GM12878 (cell line): Measurements from ENCODE around the gene ZNF599. TPM values are rescaled to one million over a fixed set of nuclear protein-coding genes. Genes with fewer than 3 reads are reported as not detected.

Experiments used
- ATAC-seq: fragments of 200-7000 bp; cut with Tn5 transposase; 3 replicates; pipeline ENCODE4 v1.9.1; 2020; ENCODE audit warnings: mild to moderate bottlenecking, moderate library complexity
- BruUV-seq: library from RNA; stranded (reverse); fragments of 400-500 nt; replicated peaks from 2 replicates; lab custom pipeline; 2021; lab: Mats Ljungman, UMichigan
- CTCF ChIA-PET: fragments of 300-600 bp; sonication (Branson Sonifier 250); formaldehyde crosslinking; extraction: SDS; loops from one replicate; lab custom pipeline; 2021; ENCODE audit warnings: inconsistent platforms; lab: Yijun Ruan, JAX
- POLR2A ChIA-PET: fragments of 350-600 bp; formaldehyde crosslinking; extraction: SDS; loops from one replicate; lab custom pipeline; 2021; ENCODE audit warnings: inconsistent platforms; lab: Charles Lee
- RAD21 ChIA-PET: fragments of 300-600 bp; sonication (Branson Sonifier 250); formaldehyde crosslinking; loops from one replicate; lab custom pipeline; 2023; ENCODE audit warnings: antibody characterized with exemption; ENCODE audit not compliant: unreplicated experiment; lab: Charles Lee
- SMC1A ChIA-PET: fragments of 300-600 bp; sonication (Branson Sonifier 250); formaldehyde crosslinking; loops from one replicate; lab custom pipeline; 2023; ENCODE audit not compliant: unreplicated experiment, uncharacterized antibody; lab: Charles Lee
- DNase-seq: peaks from one replicate; pipeline ENCODE4 v3.0.0-alpha.2; 2011; ENCODE audit warnings: low read depth, low spot score
- FAIRE-seq: peaks from 3 replicates; lab custom pipeline; 2011; peaks lifted over from hg19 to GRCh38; lab: Jason Lieb, UNC
- H2AFZ ChIP-seq: 2 replicates; pipeline ENCODE4 v1.6.0; 2011; ENCODE audit warnings: low read depth, low read length, control low read depth; ENCODE audit not compliant: control insufficient read depth
- H3K27ac ChIP-seq: 2 replicates; pipeline ENCODE4 v1.5.1; 2011; ENCODE audit warnings: control low read depth; ENCODE audit not compliant: control insufficient read depth, insufficient read depth
- H3K27me3 ChIP-seq, 2 experiments: replicated peaks in 1 of 2; 2 replicates each; pipeline versions ENCODE4 v1.6.0 to v1.6.1; 2011; ENCODE audit warnings: low read length in 1 of 2; ENCODE audit not compliant: control insufficient read depth in 2 of 2, insufficient read depth in 2 of 2
- H3K36me3 ChIP-seq, 2 experiments: 2 replicates each; pipeline ENCODE4 v1.5.1; 2011; ENCODE audit warnings: low read length in 1 of 2; ENCODE audit not compliant: control insufficient read depth in 2 of 2, insufficient read depth in 2 of 2
- H3K4me1 ChIP-seq: 2 replicates; pipeline ENCODE4 v1.6.1; 2011; ENCODE audit warnings: mild to moderate bottlenecking, low read length, moderate library complexity, mixed read lengths; ENCODE audit not compliant: control insufficient read depth, insufficient read depth
- H3K4me2 ChIP-seq: 2 replicates; pipeline ENCODE4 v1.6.0; 2011; ENCODE audit warnings: control low read depth; ENCODE audit not compliant: control insufficient read depth, insufficient read depth
- H3K4me3 ChIP-seq: fragments of 200-600 bp; sonication (generic); 2 replicates; pipeline ENCODE4 v1.5.1; 2016
- H3K79me2 ChIP-seq: 2 replicates; pipeline ENCODE4 v1.6.0; 2011; ENCODE audit warnings: low read length; ENCODE audit not compliant: control insufficient read depth, insufficient read depth
- H3K9ac ChIP-seq: 2 replicates; pipeline ENCODE4 v1.8.0; 2011; ENCODE audit warnings: low read length, control low read depth, mixed read lengths; ENCODE audit not compliant: control insufficient read depth, insufficient read depth
- H3K9me3 ChIP-seq: replicated peaks from 3 replicates; pipeline ENCODE4 v1.5.1; 2011; ENCODE audit warnings: mild to moderate bottlenecking, low read length; ENCODE audit not compliant: control insufficient read depth, insufficient read depth
- H4K20me1 ChIP-seq: 2 replicates; pipeline ENCODE4 v1.6.0; 2011; ENCODE audit not compliant: control insufficient read depth, insufficient read depth
- ASH2L ChIP-seq: fragments of 300-600, 200-600 bp; sonication (generic); IDR thresholded peaks from 2 replicates; pipeline ENCODE4 v1.6.1; 2017; ENCODE audit warnings: low read depth, mild to moderate bottlenecking, borderline replicate concordance
- BMI1 ChIP-seq: fragments of 450-650 bp; IDR thresholded peaks from 2 replicates; pipeline ENCODE4 v1.6.1; 2016; ENCODE audit warnings: mild to moderate bottlenecking, moderate library complexity, borderline replicate concordance
- CEBPB ChIP-seq, 2 experiments: fragments of 150-350 bp in 1 of 2; IDR thresholded peaks; 2 replicates each; pipeline ENCODE4 v1.6.1; 2012 to 2014; ENCODE audit warnings: low read depth in 2 of 2, low read length in 2 of 2, borderline replicate concordance in 1 of 2, inconsistent platforms in 1 of 2
- CHD1 ChIP-seq: IDR thresholded peaks from 2 replicates; pipeline ENCODE4 v1.6.1; 2012; ENCODE audit warnings: low read depth, low read length, improper control_type of control experiment
- JUNB ChIP-seq: IDR thresholded peaks from 2 replicates; pipeline ENCODE4 v1.6.1; 2016; ENCODE audit warnings: antibody characterized with exemption, mild to moderate bottlenecking
- MYB ChIP-seq: fragments of 150-350 bp; IDR thresholded peaks from 2 replicates; pipeline ENCODE4 v1.6.1; 2014; ENCODE audit warnings: mild to moderate bottlenecking, low read depth, low read length, borderline replicate concordance
- NFXL1 ChIP-seq: fragments of 450-650 bp; IDR thresholded peaks from 2 replicates; pipeline ENCODE4 v1.6.1; 2017; ENCODE audit warnings: antibody characterized with exemption, mild to moderate bottlenecking, borderline replicate concordance
- RELA ChIP-seq: fragments of 450-650 bp; IDR thresholded peaks from 2 replicates; pipeline ENCODE4 v1.8.0; 2014; ENCODE audit warnings: borderline replicate concordance; ENCODE audit not compliant: partially characterized antibody
- SMAD5 ChIP-seq: IDR thresholded peaks from 2 replicates; pipeline ENCODE4 v1.6.1; 2016; ENCODE audit warnings: antibody characterized with exemption, low read depth
- SMC3 ChIP-seq: IDR thresholded peaks from 2 replicates; pipeline ENCODE4 v1.6.1; 2011; ENCODE audit warnings: low read length, improper control_type of control experiment, borderline replicate concordance
- STAT3 ChIP-seq: IDR thresholded peaks from 2 replicates; pipeline ENCODE4 v1.6.1; 2011; ENCODE audit warnings: low read depth, low read length, improper control_type of control experiment
- WRNIP1 ChIP-seq: IDR thresholded peaks from 2 replicates; pipeline ENCODE4 v1.6.1; 2011; ENCODE audit warnings: low read depth, low read length, improper control_type of control experiment, borderline replicate concordance
- ZBED1 ChIP-seq: IDR thresholded peaks from 2 replicates; pipeline ENCODE4 v1.6.1; 2016; ENCODE audit warnings: borderline replicate concordance
- WGBS: methylation state at CpG from one replicate; pipeline ENCODE4 v1.1.6; 2016; ENCODE audit warnings: low lambda C conversion rate; ENCODE audit not compliant: insufficient replicate concordance, insufficient coverage; ENCODE audit errors: missing lambda C conversion rate; 5-methylcytosine and 5-hydroxymethylcytosine counted together
- in situ Hi-C: fragments of 300-500 bp; cut with MboI; formaldehyde crosslinking; loops from 9 replicates; pipeline ENCODE4 v1.14.3; 2018; ENCODE audit warnings: mixed read lengths
- intact Hi-C: fragments of 100-400 bp; cut with micrococcal nuclease; formaldehyde crosslinking; loops from one replicate; pipeline ENCODE4 v1.14.2; 2022; ENCODE audit not compliant: unreplicated experiment
- polyA plus RNA-seq, 11 experiments: library from polyadenylated mRNA; depleted of rRNA in 4 of 11; unstranded in 6 of 11; stranded (reverse) in 5 of 11; fragments of >200 nt; fragmentation: Nextera tagmentation in 4 of 11; fragmentation: Illumina TruSeq in 1 of 11; extraction: Ambion mirVana in 4 of 11; extraction: Trizol in 1 of 11; gene quantifications; 1 replicate in 1 of 11; 2 replicates in 10 of 11; pipeline versions ENCODE4 v1.2.1 to v1.2.3, GENCODE V29; 2011 to 2016; ENCODE audit warnings: inconsistent platforms in 2 of 11, missing spikeins in 2 of 11, low read depth in 1 of 11
- total RNA-seq, 4 experiments: library from RNA; depleted of rRNA in 3 of 4; stranded (reverse); fragments of >200 nt in 3 of 4; fragmentation: Illumina TruSeq in 1 of 4; extraction: Trizol in 1 of 4; gene quantifications; 2 replicates each; pipeline versions ENCODE4 v1.2.1 to v1.2.3, GENCODE V29; 2013 to 2021
- TF ChIP-seq, protein P1 (sequence below): fragments of 450-650 bp; formaldehyde crosslinking; IDR thresholded peaks from 2 replicates; pipeline ENCODE4 v1.4.0; 2022; ENCODE audit warnings: mild to moderate bottlenecking, moderate library complexity
- TF ChIP-seq, protein P2 (sequence below): fragments of 450-650 bp; formaldehyde crosslinking; IDR thresholded peaks from 2 replicates; pipeline ENCODE4 v1.4.0; 2020; ENCODE audit warnings: mild to moderate bottlenecking, moderate library complexity
- TF ChIP-seq, protein P3 (sequence below): fragments of 450-650 bp; formaldehyde crosslinking; IDR thresholded peaks from 2 replicates; pipeline ENCODE4 v1.5.0; 2022; ENCODE audit warnings: mild to moderate bottlenecking, missing genetic modification characterization

ZNF599 gene
- total and polyA plus RNA-seq, 10 of the 15 experiments (the other 5 are each of a cell fraction or from before 2014, with no cell fraction given): 0.27 to 4.8 (median 1.9) TPM

DNA sequence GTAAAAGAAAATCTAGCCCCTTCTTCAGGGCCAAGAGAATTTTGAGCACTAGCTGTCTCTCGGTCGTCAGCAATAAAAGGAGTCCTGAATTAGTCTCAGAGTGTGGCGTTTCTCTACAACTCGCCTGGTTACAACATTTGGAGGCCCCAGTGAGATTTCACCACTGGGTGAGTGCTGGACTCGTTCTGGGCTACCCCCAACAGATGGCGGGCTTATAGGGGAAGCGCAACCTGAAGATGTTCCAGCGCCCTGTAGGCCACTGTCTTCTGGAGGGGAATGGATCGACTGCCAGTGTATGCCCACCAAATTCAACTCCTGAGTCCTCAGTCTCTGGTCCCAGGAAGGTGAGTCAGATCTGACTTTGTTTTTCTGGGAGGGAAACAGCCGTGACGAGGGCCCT is 50.7 kb downstream of the ZNF599 start:
- no peak overlapping the region for H2AFZ ChIP-seq
- DNase-seq: no peak
- no peaks in the 10 kb centered on the region for H4K20me1 ChIP-seq
- no peak for TF ChIP-seq SMC3
- TF ChIP-seq, protein P1, sequence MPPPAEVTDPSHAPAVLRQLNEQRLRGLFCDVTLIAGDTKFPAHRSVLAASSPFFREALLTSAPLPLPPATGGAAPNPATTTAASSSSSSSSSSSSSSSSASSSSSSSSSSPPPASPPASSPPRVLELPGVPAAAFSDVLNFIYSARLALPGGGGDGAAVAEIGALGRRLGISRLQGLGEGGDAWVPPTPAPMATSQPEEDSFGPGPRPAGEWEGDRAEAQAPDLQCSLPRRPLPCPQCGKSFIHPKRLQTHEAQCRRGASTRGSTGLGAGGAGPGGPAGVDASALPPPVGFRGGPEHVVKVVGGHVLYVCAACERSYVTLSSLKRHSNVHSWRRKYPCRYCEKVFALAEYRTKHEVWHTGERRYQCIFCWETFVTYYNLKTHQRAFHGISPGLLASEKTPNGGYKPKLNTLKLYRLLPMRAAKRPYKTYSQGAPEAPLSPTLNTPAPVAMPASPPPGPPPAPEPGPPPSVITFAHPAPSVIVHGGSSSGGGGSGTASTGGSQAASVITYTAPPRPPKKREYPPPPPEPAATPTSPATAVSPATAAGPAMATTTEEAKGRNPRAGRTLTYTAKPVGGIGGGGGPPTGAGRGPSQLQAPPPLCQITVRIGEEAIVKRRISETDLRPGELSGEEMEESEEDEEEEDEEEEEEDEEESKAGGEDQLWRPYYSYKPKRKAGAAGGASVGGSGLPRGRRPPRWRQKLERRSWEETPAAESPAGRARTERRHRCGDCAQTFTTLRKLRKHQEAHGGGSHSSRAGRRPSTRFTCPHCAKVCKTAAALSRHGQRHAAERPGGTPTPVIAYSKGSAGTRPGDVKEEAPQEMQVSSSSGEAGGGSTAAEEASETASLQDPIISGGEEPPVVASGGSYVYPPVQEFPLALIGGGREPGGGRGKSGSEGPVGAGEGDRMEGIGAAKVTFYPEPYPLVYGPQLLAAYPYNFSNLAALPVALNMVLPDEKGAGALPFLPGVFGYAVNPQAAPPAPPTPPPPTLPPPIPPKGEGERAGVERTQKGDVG (CRISPR knock-in tag): no peak
- TF ChIP-seq RELA: no peak
- TF ChIP-seq JUNB: no peak
- no peak for TF ChIP-seq NFXL1
- TF ChIP-seq MYB: no peak
- TF ChIP-seq, protein P2, sequence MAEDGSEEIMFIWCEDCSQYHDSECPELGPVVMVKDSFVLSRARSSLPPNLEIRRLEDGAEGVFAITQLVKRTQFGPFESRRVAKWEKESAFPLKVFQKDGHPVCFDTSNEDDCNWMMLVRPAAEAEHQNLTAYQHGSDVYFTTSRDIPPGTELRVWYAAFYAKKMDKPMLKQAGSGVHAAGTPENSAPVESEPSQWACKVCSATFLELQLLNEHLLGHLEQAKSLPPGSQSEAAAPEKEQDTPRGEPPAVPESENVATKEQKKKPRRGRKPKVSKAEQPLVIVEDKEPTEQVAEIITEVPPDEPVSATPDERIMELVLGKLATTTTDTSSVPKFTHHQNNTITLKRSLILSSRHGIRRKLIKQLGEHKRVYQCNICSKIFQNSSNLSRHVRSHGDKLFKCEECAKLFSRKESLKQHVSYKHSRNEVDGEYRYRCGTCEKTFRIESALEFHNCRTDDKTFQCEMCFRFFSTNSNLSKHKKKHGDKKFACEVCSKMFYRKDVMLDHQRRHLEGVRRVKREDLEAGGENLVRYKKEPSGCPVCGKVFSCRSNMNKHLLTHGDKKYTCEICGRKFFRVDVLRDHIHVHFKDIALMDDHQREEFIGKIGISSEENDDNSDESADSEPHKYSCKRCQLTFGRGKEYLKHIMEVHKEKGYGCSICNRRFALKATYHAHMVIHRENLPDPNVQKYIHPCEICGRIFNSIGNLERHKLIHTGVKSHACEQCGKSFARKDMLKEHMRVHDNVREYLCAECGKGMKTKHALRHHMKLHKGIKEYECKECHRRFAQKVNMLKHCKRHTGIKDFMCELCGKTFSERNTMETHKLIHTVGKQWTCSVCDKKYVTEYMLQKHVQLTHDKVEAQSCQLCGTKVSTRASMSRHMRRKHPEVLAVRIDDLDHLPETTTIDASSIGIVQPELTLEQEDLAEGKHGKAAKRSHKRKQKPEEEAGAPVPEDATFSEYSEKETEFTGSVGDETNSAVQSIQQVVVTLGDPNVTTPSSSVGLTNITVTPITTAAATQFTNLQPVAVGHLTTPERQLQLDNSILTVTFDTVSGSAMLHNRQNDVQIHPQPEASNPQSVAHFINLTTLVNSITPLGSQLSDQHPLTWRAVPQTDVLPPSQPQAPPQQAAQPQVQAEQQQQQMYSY (CRISPR knock-in tag): no peak
- no peak for TF ChIP-seq CHD1
- no peak for TF ChIP-seq ASH2L
- no peak for TF ChIP-seq ZBED1
- no peak for TF ChIP-seq SMAD5
- TF ChIP-seq STAT3: no peak
- no peak for TF ChIP-seq CEBPB (IDR thresholded peaks at IDR 0.05; ENCODE audit: borderline replicate concordance in 1 of 2, low read depth in 2 of 2, low read length in 2 of 2)
- TF ChIP-seq WRNIP1: no peak
- TF ChIP-seq, protein P3, sequence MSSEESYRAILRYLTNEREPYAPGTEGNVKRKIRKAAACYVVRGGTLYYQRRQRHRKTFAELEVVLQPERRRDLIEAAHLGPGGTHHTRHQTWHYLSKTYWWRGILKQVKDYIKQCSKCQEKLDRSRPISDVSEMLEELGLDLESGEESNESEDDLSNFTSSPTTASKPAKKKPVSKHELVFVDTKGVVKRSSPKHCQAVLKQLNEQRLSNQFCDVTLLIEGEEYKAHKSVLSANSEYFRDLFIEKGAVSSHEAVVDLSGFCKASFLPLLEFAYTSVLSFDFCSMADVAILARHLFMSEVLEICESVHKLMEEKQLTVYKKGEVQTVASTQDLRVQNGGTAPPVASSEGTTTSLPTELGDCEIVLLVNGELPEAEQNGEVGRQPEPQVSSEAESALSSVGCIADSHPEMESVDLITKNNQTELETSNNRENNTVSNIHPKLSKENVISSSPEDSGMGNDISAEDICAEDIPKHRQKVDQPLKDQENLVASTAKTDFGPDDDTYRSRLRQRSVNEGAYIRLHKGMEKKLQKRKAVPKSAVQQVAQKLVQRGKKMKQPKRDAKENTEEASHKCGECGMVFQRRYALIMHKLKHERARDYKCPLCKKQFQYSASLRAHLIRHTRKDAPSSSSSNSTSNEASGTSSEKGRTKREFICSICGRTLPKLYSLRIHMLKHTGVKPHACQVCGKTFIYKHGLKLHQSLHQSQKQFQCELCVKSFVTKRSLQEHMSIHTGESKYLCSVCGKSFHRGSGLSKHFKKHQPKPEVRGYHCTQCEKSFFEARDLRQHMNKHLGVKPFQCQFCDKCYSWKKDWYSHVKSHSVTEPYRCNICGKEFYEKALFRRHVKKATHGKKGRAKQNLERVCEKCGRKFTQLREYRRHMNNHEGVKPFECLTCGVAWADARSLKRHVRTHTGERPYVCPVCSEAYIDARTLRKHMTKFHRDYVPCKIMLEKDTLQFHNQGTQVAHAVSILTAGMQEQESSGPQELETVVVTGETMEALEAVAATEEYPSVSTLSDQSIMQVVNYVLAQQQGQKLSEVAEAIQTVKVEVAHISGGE: no peak
- TF ChIP-seq BMI1: no peak
- no peaks in the 10 kb centered on the region for H3K4me1 ChIP-seq
- in situ Hi-C loops (loop anchor here (25.0 kb wide), 1 partner anchor 935 kb away; the partner anchor contains the start of gene KCTD15), intact Hi-C loops (no loop called here)
- no peak overlapping the region for H3K27ac ChIP-seq
- BruUV-seq: no TSS peak
- H3K79me2 ChIP-seq: no peaks in the 10 kb centered on the region
- ATAC-seq: no peak
- SMC1A ChIA-PET: no interaction called here
- 24% methylated on average over 11 of the region's 11 CpGs for WGBS
- H3K27me3 ChIP-seq: no peaks in the 10 kb centered on the region
- no peak overlapping the region for H3K4me3 ChIP-seq
- no peak for FAIRE-seq
- H3K4me2 ChIP-seq: no peak overlapping the region
- H3K36me3 ChIP-seq: no peaks in the 10 kb centered on the region
- H3K9me3 ChIP-seq: no peaks in the 10 kb centered on the region
- CTCF ChIA-PET: no interaction called here
- RAD21 ChIA-PET: no interaction called here
- H3K9ac ChIP-seq: no peak overlapping the region
- POLR2A ChIA-PET: no interaction called here
